OCI-LY3 (cell line): ENCODE results near the gene FERMT3.

ENCODE experiments used
- H2AFZ ChIP-seq: fragments of 200-600, 300-600 bp; shearing (Covaris generic); 2 replicates; pipeline ENCODE4 v1.6.0; 2014; ENCODE audit warnings: antibody characterized with exemption, low read depth, low read length
- H3K27ac ChIP-seq: fragments of 200-600, 300-600 bp; sonication (generic); 2 replicates; pipeline ENCODE4 v1.5.1; 2014; ENCODE audit warnings: mild to moderate bottlenecking, low read length, moderate library complexity, mixed read lengths
- H3K27me3 ChIP-seq: fragments of 200-600, 300-600 bp; sonication (generic); 2 replicates; pipeline ENCODE4 v1.6.1; 2014; ENCODE audit warnings: low read depth, low read length, mixed read lengths
- H3K36me3 ChIP-seq: fragments of 200-600, 300-600 bp; sonication (generic); replicated peaks from 2 replicates; pipeline ENCODE3; 2014; ENCODE audit warnings: low read depth, low read length, mixed read lengths
- H3K4me1 ChIP-seq: fragments of 300-600, 200-600 bp; sonication (generic); 2 replicates; pipeline ENCODE4 v1.6.1; 2014; ENCODE audit warnings: low read length, mixed read lengths
- H3K4me2 ChIP-seq: fragments of 200-600, 300-600 bp; sonication (generic); 2 replicates; pipeline ENCODE4 v1.6.1; 2014; ENCODE audit warnings: low read length, mixed read lengths
- H3K4me3 ChIP-seq: fragments of 300-600, 200-600 bp; sonication (generic); 2 replicates; pipeline ENCODE4 v1.5.1; 2014; ENCODE audit warnings: antibody characterized with exemption, mild to moderate bottlenecking, low read length, moderate library complexity
- H3K79me2 ChIP-seq: fragments of 300-600, 200-600 bp; shearing (Covaris generic); 2 replicates; pipeline ENCODE4 v1.6.1; 2014; ENCODE audit warnings: mild to moderate bottlenecking, low read length, mixed read lengths
- H3K9ac ChIP-seq: fragments of 300-600, 200-600 bp; shearing (Covaris generic); 2 replicates; pipeline ENCODE4 v1.6.0; 2014; ENCODE audit warnings: mild to moderate bottlenecking, low read length, moderate library complexity
- H3K9me3 ChIP-seq: fragments of 200-600, 300-600 bp; shearing (Covaris generic); 2 replicates; pipeline ENCODE4 v1.6.1; 2014; ENCODE audit warnings: low read length, mixed read lengths; ENCODE audit not compliant: insufficient read depth
- H4K20me1 ChIP-seq: fragments of 200-600, 300-600 bp; sonication (generic); 2 replicates; pipeline ENCODE4 v1.6.1; 2016; ENCODE audit warnings: low read length, mixed read lengths; ENCODE audit not compliant: insufficient read depth
- EZH2phosphoT487 ChIP-seq: fragments of 200-600 bp; shearing (Covaris generic); IDR thresholded peaks from 2 replicates; pipeline ENCODE4 v1.6.1; 2018; ENCODE audit warnings: antibody characterized with exemption, mixed run types, low read depth
- TF ChIP-seq, protein P1 (sequence below): fragments of 200-600, 300-600 bp; sonication (generic); IDR thresholded peaks from 2 replicates; pipeline ENCODE4 v1.5.1; 2014; ENCODE audit warnings: antibody characterized with exemption, low read length, low read depth

FERMT3 gene

DNA sequence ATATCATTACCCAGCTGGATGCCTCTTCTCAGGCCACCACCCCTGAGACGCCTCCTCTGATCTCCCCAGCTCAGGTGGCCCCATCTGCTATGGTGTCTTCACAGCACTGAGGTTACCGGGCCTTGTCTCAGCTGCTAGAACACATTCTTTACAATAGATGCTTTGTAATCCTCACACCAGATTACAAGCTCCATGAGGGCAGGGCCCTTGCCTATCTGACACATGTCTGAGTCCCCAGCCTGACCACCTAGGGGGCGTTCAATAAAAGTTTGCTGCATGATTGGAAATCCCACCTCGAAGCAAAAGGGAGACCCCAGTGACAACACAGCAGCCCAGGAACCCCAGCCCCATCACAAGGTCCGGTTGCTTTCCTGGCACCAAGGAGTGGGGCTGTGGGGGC, 42.6 kb upstream of the FERMT3 start:
- peaks cover 6% of the 10 kb centered on the region for H3K79me2 ChIP-seq
- H3K27me3 ChIP-seq: no peaks in the 10 kb centered on the region
- no peak overlapping the region for H3K4me3 ChIP-seq
- H3K36me3 ChIP-seq: peaks cover 5% of the 10 kb centered on the region
- H3K9me3 ChIP-seq: no peaks in the 10 kb centered on the region
- no peak overlapping the region for H3K4me2 ChIP-seq
- no peak overlapping the region for H3K27ac ChIP-seq
- TF ChIP-seq, protein P1, sequence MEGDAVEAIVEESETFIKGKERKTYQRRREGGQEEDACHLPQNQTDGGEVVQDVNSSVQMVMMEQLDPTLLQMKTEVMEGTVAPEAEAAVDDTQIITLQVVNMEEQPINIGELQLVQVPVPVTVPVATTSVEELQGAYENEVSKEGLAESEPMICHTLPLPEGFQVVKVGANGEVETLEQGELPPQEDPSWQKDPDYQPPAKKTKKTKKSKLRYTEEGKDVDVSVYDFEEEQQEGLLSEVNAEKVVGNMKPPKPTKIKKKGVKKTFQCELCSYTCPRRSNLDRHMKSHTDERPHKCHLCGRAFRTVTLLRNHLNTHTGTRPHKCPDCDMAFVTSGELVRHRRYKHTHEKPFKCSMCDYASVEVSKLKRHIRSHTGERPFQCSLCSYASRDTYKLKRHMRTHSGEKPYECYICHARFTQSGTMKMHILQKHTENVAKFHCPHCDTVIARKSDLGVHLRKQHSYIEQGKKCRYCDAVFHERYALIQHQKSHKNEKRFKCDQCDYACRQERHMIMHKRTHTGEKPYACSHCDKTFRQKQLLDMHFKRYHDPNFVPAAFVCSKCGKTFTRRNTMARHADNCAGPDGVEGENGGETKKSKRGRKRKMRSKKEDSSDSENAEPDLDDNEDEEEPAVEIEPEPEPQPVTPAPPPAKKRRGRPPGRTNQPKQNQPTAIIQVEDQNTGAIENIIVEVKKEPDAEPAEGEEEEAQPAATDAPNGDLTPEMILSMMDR: no peak
- TF ChIP-seq EZH2phosphoT487: no peak
- peaks cover 8% of the 10 kb centered on the region for H3K4me1 ChIP-seq
- H4K20me1 ChIP-seq: peaks cover 3% of the 10 kb centered on the region; the same call in 1 of the 2 replicates
- no peak overlapping the region for H2AFZ ChIP-seq
- H3K9ac ChIP-seq: no peak overlapping the region

DNA sequence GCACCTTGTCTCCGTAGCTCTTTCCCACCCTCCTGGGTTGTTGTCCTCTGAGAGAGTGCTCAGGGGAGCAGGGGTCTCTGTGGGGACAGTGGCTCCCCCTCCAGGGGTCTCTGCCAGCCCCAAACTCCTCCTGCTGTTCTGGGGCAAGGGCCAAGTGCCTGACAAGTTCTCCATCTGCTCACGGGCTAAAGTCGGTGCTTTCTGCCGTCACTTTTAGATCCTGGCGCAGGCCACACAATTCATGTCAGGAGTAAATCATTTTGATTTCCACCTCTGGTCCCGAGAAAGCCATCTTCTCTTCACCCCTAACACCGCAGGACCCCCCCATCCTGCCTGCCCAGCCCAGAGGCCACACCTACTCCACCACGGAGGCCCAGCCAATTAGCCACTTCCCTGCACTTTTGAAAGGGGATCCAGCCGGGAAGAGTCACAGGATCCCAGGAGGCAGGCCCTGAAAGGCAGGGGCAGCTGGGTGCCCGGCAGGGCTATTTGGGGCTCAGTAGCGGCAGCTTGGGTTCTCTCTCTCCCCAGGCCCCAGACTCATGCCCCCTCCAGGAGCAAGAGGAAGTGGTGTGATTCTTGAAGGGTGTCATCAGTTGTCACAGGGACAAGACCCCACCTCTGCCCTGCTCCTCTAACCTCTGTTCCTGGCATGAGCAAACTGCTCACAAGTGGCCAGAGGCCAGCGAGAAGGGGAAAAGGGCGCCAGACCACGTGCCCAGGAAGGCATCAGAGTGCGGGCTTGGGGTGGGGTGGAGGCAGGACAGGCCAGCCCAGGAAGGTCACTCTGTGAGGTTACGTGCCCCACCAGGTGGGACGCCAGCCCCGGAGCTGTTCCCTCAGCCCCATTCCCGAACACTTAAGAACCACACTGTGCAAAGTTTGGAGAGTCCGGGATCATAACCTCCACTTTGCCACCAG, 41.9 kb upstream of the FERMT3 start:
- Histone ChIP-seq H3K27ac (no peak overlapping the region), H3K4me1 (peaks cover 8% of the 10 kb centered on the region), H2AFZ (no peak overlapping the region), H3K9me3 (no peaks in the 10 kb centered on the region), H4K20me1 (peaks cover 3% of the 10 kb centered on the region; the same call in 1 of the 2 replicates), H3K4me2 (peak overlapping the region; percentile 72), H3K79me2 (peaks cover 6% of the 10 kb centered on the region), H3K9ac (peak overlapping the region; percentile 76; the same call in 1 of the 2 replicates), H3K27me3 (no peaks in the 10 kb centered on the region), H3K4me3 (peak overlapping the region; percentile 80), H3K36me3 (peaks cover 5% of the 10 kb centered on the region)
- TF ChIP-seq EZH2phosphoT487: no peak
- TF ChIP-seq, protein P1: no peak

DNA sequence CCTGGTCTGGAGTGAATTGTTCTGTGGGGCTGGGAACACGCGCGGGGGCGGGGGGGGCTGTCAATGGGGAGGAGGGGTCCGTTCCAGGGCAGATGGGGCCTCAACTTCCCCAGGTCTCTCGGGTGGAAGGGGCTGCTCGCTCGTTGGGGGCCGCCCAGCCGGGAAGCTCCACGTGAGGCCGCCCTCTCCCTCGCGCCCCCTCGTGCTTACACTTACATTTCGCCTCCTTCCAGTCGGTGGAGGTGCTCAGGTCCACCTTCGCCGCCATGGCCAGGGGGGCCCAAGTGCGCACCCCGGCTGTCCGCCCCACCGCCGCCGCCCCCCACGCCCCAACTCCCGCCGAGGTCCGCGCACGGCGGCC, 41.1 kb upstream of the FERMT3 start:
- no peak for TF ChIP-seq EZH2phosphoT487
- TF ChIP-seq, protein P1: no peak; the same call in 1 of the 2 replicates
- Histone ChIP-seq H3K27me3 (no peaks in the 10 kb centered on the region), H3K4me3 (peak overlapping the region; percentile 80), H3K27ac (0 out of 2 replicates have a peak overlapping the region, but pooled peaks have one; percentile 3), H3K36me3 (peaks cover 5% of the 10 kb centered on the region), H3K9ac (peak overlapping the region; percentile 76), H4K20me1 (peaks cover 3% of the 10 kb centered on the region; the same call in 1 of the 2 replicates), H3K79me2 (peaks cover 6% of the 10 kb centered on the region), H3K4me1 (peaks cover 8% of the 10 kb centered on the region), H3K4me2 (peak overlapping the region; percentile 72), H3K9me3 (no peaks in the 10 kb centered on the region), H2AFZ (peak overlapping the region; percentile 72)

DNA sequence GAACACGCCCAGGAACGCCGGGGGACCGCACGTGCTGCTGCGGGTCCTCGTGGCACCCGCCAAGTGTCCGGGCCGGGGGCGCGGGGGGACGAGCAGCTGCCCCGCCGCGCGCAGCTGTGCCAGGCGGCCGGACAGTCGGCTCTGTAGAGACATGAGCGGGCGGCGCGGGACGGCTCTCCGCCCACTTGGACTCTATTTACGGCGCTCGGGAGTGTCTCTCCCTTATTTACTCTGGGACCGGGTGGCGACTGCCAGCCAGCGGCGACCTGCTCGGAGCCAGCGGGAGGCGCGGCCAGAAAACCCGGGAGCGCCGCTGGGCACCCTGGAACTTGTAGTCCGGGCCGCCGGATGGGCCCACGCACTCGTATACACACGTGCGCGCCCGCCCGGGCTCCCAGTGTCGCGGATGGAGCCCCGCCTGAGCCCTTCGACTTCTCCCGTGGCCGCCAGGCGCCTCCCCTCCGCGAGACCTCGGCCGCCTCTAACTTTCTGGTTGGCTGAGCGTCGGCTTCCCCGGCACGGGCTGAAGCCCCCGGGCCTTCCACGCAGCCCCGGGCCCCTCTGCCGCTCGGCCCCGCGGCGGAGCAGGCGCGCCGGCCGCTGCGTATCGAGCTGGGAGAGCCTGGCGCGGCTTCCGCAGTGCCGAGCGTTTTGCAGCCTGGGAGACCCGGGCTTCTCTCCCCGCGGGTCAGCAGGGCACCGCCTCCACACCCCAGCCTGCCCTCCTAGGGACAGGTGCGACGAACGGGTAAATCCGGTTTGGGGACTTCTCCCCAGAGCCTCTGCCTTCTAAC, 40.5 kb upstream of the FERMT3 start, which contains the start of gene MACROD1:
Gene MACROD1 (minus strand): TSS at position 272 of the 794 bp plus-strand sequence. CDS start 119 bp downstream, at position 153.
- Histone ChIP-seq H3K4me3 (peak within 1 kb of the TSS; percentile 80), H3K27ac (peak within 1 kb of the TSS; percentile 14), H3K36me3 (peaks cover 4% of the 10 kb centered on the region), H2AFZ (peak within 1 kb of the TSS; percentile 72), H3K9ac (peak within 1 kb of the TSS; percentile 76), H3K9me3 (no peaks in the 10 kb centered on the region), H3K79me2 (peaks cover 6% of the 10 kb centered on the region), H4K20me1 (peaks cover 3% of the 10 kb centered on the region; the same call in 1 of the 2 replicates), H3K4me1 (peaks cover 8% of the 10 kb centered on the region), H3K4me2 (peak within 1 kb of the TSS; percentile 72), H3K27me3 (no peaks in the 10 kb centered on the region)
- no peak for TF ChIP-seq EZH2phosphoT487
- TF ChIP-seq, protein P1: no peak; the same call in 1 of the 2 replicates
